Right renal cortex interstitium (tissue), 3 donors: ENCODE results near the gene HSPB7. TPM values are rescaled to one million over a fixed set of nuclear protein-coding genes. Genes with fewer than 3 reads are reported as not detected.
"Not testable (repeated sequence)": the region's sequence is repeated elsewhere in the genome, so short reads cannot be mapped to it uniquely, and the experiment has no call there.

Experiments
- DNase-seq, 3 donors: peaks; one replicate each; pipeline ENCODE4 v3.0.0-alpha.2; 2013; ENCODE audit warnings: low read depth in 3 of 3, low spot score in 2 of 3
- polyA plus RNA-seq, 3 donors: library from polyadenylated mRNA; unstranded; fragments of 120-200 nt; gene quantifications; one replicate each; pipeline ENCODE4 v1.2.1, GENCODE V29; 2013; ENCODE audit not compliant: insufficient read length in 3 of 3

Gene HSPB7
- polyA plus RNA-seq, 3 donors: 2.7 to 4.7 (median 3.9) TPM

GRCh38 chr1:15985611-15986297 lies 32.1 kb downstream of the HSPB7 start:
- no peak for DNase-seq

GRCh38 chr1:15983275-15983674 lies 34.6 kb downstream of the HSPB7 start:
- DNase-seq: no peak

GRCh38 chr1:15981679-15982078 lies 36.2 kb downstream of the HSPB7 start:
- DNase-seq: no peak

GRCh38 chr1:15977947-15978346 lies 39.9 kb downstream of the HSPB7 start:
- DNase-seq: not testable (repeated sequence)

GRCh38 chr1:15975805-15976680 lies 41.8 kb downstream of the HSPB7 start, which contains the start of gene ZBTB17:
ZBTB17 (minus strand) TSS chr1:15976101; CDS start chr1:15948495, 27,606 bp downstream.
- peak; percentile 79 to 89 (median 87) for DNase-seq

- DNase-seq: peak in 1 of 3 donors; percentile 17
Measured at GRCh38 chr1:15975358-15975804, 42.5 kb downstream of the HSPB7 start.

GRCh38 chr1:15974855-15975254 lies 43.0 kb downstream of the HSPB7 start:
- DNase-seq: no peak

- no peak for DNase-seq
Measured at GRCh38 chr1:15973772-15974171, 44.1 kb downstream of the HSPB7 start.

GRCh38 chr1:15972409-15972808 lies 45.4 kb downstream of the HSPB7 start:
- DNase-seq: no peak

- DNase-seq: no peak
Measured at GRCh38 chr1:15970911-15971310, 46.9 kb downstream of the HSPB7 start.

GRCh38 chr1:15969321-15969880 lies 48.4 kb downstream of the HSPB7 start:
- no peak for DNase-seq

- DNase-seq: no peak
Measured at GRCh38 chr1:15968172-15968571, 49.7 kb downstream of the HSPB7 start.

GRCh38 chr1:15966956-15967344 lies 50.9 kb downstream of the HSPB7 start:
- DNase-seq: no peak

GRCh38 chr1:15966081-15966955 lies 51.5 kb downstream of the HSPB7 start:
- no peak for DNase-seq

- no peak for DNase-seq
Measured at GRCh38 chr1:15965228-15965767, 52.5 kb downstream of the HSPB7 start.

Other genes with a start within 250 kb of the HSPB7 start
- gene UQCRHL, start 210.4 kb downstream of the HSPB7 start, polyA plus RNA-seq: 1 to 10 TPM in 2 of 3 donors, under 1 TPM in 1; 0.92 to 1.1 (median 1.1) TPM
- 10 to 100 TPM; 50.5 to 59.2 (median 53.1) TPM for gene SPEN, start 170.3 kb downstream of the HSPB7 start, polyA plus RNA-seq
- gene ZBTB17, start 41.9 kb downstream of the HSPB7 start, polyA plus RNA-seq: 10 to 100 TPM; 25.7 to 29.9 (median 28.3) TPM
- gene SRARP, start 13.8 kb downstream of the HSPB7 start, polyA plus RNA-seq: under 1 TPM; 0.07 to 0.14 (median 0.10) TPM
- gene CLCNKA, start 4.0 kb upstream of the HSPB7 start, polyA plus RNA-seq: 10 to 100 TPM; 13.0 to 15.8 (median 14.2) TPM
- gene CLCNKB, start 25.7 kb upstream of the HSPB7 start, polyA plus RNA-seq: 10 to 100 TPM; 41.4 to 69.9 (median 68.8) TPM
- 1 to 10 TPM; 1.0 to 1.6 (median 1.3) TPM for gene FAM131C, start 55.6 kb upstream of the HSPB7 start, polyA plus RNA-seq
- gene EPHA2, start 138.0 kb upstream of the HSPB7 start, polyA plus RNA-seq: 10 to 100 TPM; 11.9 to 18.4 (median 17.4) TPM
- gene ARHGEF19, start 194.6 kb upstream of the HSPB7 start, polyA plus RNA-seq: 10 to 100 TPM; 15.9 to 20.1 (median 18.9) TPM
- 1 to 10 TPM; 3.7 to 6.0 (median 5.5) TPM for gene CPLANE2, start 219.1 kb upstream of the HSPB7 start, polyA plus RNA-seq